Esophagus (tissue), 2 donors: ENCODE measurements around the gene SUPT5H. TPM values are rescaled to one million over a fixed set of nuclear protein-coding genes. Genes with fewer than 3 reads are reported as not detected.
"Not testable (repeated sequence)": the region's sequence is repeated elsewhere in the genome, so short reads cannot be mapped to it uniquely, and the experiment has no call there.

ENCODE experiments used
- H3K27ac ChIP-seq, 2 donors: one replicate each; pipeline ENCODE4 v1.5.1; 2013; ENCODE audit warnings: low read depth in 2 of 2, mild to moderate bottlenecking in 2 of 2, inconsistent platforms in 1 of 2, low read length in 1 of 2, moderate library complexity in 1 of 2
- H3K27me3 ChIP-seq, 2 donors: one replicate each; pipeline ENCODE4 v1.6.1; 2013; ENCODE audit warnings: low read length in 2 of 2, control low read depth in 1 of 2, mild to moderate bottlenecking in 1 of 2; ENCODE audit not compliant: insufficient read depth in 2 of 2, control insufficient read depth in 1 of 2
- H3K36me3 ChIP-seq, 2 donors: one replicate each; pipeline ENCODE4 v1.6.1; 2013; ENCODE audit warnings: low read length in 1 of 2; ENCODE audit not compliant: control insufficient read depth in 2 of 2, insufficient read depth in 2 of 2
- H3K4me1 ChIP-seq, 2 donors: one replicate each; pipeline ENCODE4 v1.6.1; 2013; ENCODE audit warnings: low read length in 1 of 2; ENCODE audit not compliant: control insufficient read depth in 2 of 2, insufficient read depth in 2 of 2
- H3K4me3 ChIP-seq, 2 donors: one replicate each; pipeline ENCODE4 v1.5.1; 2013; ENCODE audit warnings: low read length in 2 of 2, mild to moderate bottlenecking in 2 of 2, low read depth in 1 of 2, moderate library complexity in 1 of 2
- H3K9me3 ChIP-seq, 2 donors: one replicate each; pipeline ENCODE4 v1.6.1; 2013; ENCODE audit warnings: mild to moderate bottlenecking in 2 of 2, low read depth in 1 of 2, low read length in 1 of 2, moderate library complexity in 1 of 2; ENCODE audit not compliant: control insufficient read depth in 2 of 2, insufficient read depth in 1 of 2
- WGBS, 2 donors: extraction: QIAGEN DNeasy Blood & Tissue Kit; methylation state at CpG; one replicate each; pipeline ENCODE4 v1.1.7; 2013; 5-methylcytosine and 5-hydroxymethylcytosine counted together
- polyA plus RNA-seq, 2 donors: library from polyadenylated mRNA; stranded (reverse); fragments of 200-250 nt; gene quantifications; one replicate each; pipeline ENCODE4 v1.2.3, GENCODE V29; 2013
- donor health status: healthy with polysubstance abuse.
- donor health status: Bipolar disorder and iron deficiency.

The SUPT5H gene
- polyA plus RNA-seq, 2 donors, result 51.5 to 90.2 TPM

DNA sequence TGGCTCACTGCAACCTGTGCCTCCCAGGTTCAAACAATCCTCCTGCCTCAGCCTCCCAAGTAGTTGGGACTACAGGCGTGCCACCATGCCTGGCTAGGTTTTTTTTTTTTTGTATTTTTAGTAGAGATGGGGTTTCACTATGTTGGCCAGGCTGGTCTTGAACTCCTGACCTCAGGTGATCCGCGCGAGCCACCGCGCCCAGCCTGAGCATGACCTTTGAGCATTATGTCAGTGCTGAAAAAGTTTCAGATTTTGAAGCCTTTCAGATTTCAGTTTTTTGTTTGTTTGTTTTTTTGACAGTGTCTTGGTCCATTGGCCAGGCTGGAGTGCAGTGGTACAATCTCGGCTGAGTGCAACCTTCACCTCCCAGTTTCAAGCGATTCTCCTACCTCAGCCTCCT is 5.9 kb downstream of the SUPT5H start:
- not testable (repeated sequence) for H3K36me3 ChIP-seq, H3K4me3 ChIP-seq, H3K27me3 ChIP-seq, H3K9me3 ChIP-seq, H3K27ac ChIP-seq
- peaks cover 5 to 12% of the 10 kb centered on the region in 2 donors for H3K4me1 ChIP-seq
- WGBS, 2 donors, result 95 to 96% methylated on average over 8 of the region's 8 CpGs

GRCh38 chr19:39463403-39463802 is 18.0 kb downstream of the SUPT5H start:
- Histone ChIP-seq H3K36me3 (peaks cover 33 to 61% of the 10 kb centered on the region in 2 donors), H3K4me1 (no peaks in the 10 kb centered on the region)
- WGBS, 2 donors, result 82 to 92% methylated on average over 3 of the region's 3 CpGs

GRCh38 chr19:39465956-39466747 is 20.8 kb downstream of the SUPT5H start:
- Histone ChIP-seq H3K36me3 (peaks cover 30 to 60% of the 10 kb centered on the region in 2 donors), H3K9me3 (no peaks in the 10 kb centered on the region), H3K27me3 (no peaks in the 10 kb centered on the region), H3K4me1 (no peaks in the 10 kb centered on the region), H3K27ac (no peak overlapping the region), H3K4me3 (no peak overlapping the region)
- WGBS, 2 donors, result 93 to 95% methylated on average over 18 of the region's 18 CpGs

More at GRCh38 chr19:39463403-39463802, 18.0 kb downstream of the SUPT5H start:
- Histone ChIP-seq H3K9me3 (no peaks in the 10 kb centered on the region), H3K27me3 (no peaks in the 10 kb centered on the region), H3K4me3 (no peak overlapping the region), H3K27ac (no peak overlapping the region)

- peaks cover 44 to 74% of the 10 kb centered on the region in 2 donors for H3K36me3 ChIP-seq
- no peaks in the 10 kb centered on the region for H3K27me3 ChIP-seq
- WGBS, 2 donors, result 95 to 96% methylated on average over 7 of the region's 7 CpGs
- no peaks in the 10 kb centered on the region for H3K4me1 ChIP-seq
- H3K27ac ChIP-seq, result no peak overlapping the region
- H3K9me3 ChIP-seq, result no peaks in the 10 kb centered on the region
- H3K4me3 ChIP-seq, result no peak overlapping the region
Observed at GRCh38 chr19:39467941-39468340, 22.6 kb downstream of the SUPT5H start.

- Histone ChIP-seq H3K4me1 (no peaks in the 10 kb centered on the region), H3K36me3 (peaks cover 50 to 85% of the 10 kb centered on the region in 2 donors), H3K9me3 (no peaks in the 10 kb centered on the region), H3K27ac (no peak overlapping the region), H3K4me3 (no peak overlapping the region), H3K27me3 (no peaks in the 10 kb centered on the region)
- 90% methylated on average over 11 of the region's 11 CpGs for WGBS, 2 donors
Observed at GRCh38 chr19:39469036-39469435, 23.7 kb downstream of the SUPT5H start.

- no peak overlapping the region for H3K4me3 ChIP-seq
- 86 to 88% methylated on average over 6 of the region's 6 CpGs for WGBS, 2 donors
- no peak overlapping the region for H3K27ac ChIP-seq
- no peaks in the 10 kb centered on the region for H3K4me1 ChIP-seq
- H3K27me3 ChIP-seq, result no peaks in the 10 kb centered on the region
- H3K36me3 ChIP-seq, result peaks cover 52 to 90% of the 10 kb centered on the region in 2 donors
- no peaks in the 10 kb centered on the region for H3K9me3 ChIP-seq
Observed at GRCh38 chr19:39469567-39469966, 24.2 kb downstream of the SUPT5H start.

DNA sequence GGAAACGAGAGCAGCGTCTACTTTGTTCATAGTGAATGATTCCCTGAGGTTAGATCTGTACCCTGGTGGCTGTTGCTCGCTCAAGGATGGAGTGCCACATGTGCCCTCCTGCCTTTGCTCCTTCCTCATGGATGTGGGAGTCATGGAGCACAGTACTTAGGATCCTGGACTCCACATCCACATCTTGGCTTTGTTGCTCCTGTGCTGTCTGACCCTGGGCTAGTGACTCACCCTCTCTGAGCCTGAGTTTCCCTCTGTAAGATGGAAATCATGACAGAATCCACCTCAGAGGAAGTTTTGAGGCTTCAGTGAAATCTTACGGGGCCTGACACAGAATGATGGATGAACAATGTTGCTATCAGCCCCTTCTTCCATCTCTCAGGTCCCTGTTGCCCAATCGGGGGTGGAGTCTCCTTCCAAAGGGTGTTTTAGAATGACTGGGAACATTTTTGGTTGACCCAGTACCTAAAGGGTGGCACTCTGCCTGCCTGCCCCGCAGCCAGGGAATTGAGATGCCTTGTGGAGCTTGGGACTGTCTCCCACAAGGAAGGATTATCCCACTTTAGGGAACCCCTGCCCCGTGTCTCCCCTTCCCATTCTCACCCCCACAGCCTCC is 25.4 kb downstream of the SUPT5H start:
- no peaks in the 10 kb centered on the region for H3K27me3 ChIP-seq
- H3K4me1 ChIP-seq, result no peaks in the 10 kb centered on the region
- H3K9me3 ChIP-seq, result no peaks in the 10 kb centered on the region
- peaks cover 49 to 91% of the 10 kb centered on the region in 2 donors for H3K36me3 ChIP-seq
- no peak overlapping the region for H3K4me3 ChIP-seq
- H3K27ac ChIP-seq, result no peak overlapping the region
- 84 to 85% methylated on average over 7 of the region's 7 CpGs for WGBS, 2 donors

GRCh38 chr19:39471756-39472536 is 26.6 kb downstream of the SUPT5H start:
- Histone ChIP-seq H3K4me1 (no peaks in the 10 kb centered on the region), H3K4me3 (no peak overlapping the region), H3K27ac (no peak overlapping the region), H3K9me3 (no peaks in the 10 kb centered on the region), H3K36me3 (peaks cover 42 to 86% of the 10 kb centered on the region in 2 donors), H3K27me3 (no peaks in the 10 kb centered on the region)
- WGBS, 2 donors, result 84 to 85% methylated on average over 8 of the region's 8 CpGs

DNA sequence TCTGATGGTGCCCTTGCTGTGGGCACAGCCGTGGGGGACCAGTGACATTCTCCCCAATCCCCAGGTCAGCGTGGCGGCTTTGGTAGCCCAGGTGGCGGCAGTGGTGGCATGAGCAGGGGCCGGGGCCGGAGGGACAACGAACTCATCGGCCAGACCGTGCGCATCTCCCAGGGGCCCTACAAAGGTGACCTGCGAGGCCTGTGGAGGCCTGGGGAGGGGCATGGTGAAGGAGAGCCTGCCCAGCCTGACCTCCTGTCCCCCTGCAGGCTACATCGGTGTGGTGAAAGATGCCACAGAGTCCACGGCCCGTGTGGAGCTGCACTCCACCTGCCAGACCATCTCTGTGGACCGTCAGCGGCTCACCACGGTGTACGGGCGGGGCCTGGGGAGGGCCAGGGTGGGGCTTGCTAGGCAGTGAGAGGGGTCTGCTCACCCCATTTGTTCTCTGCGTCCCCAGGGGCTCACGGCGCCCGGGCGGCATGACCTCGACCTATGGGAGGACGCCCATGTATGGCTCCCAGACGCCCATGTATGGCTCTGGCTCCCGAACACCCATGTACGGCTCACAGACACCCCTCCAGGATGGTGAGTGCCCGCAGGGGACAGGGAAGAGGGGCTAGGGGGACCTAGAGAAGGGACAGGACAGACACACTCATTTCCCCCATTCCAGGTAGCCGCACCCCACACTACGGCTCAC is 27.5 kb downstream of the SUPT5H start:
- Histone ChIP-seq H3K27me3 (no peaks in the 10 kb centered on the region), H3K27ac (no peak overlapping the region), H3K4me3 (no peak overlapping the region), H3K36me3 (peaks cover 42 to 80% of the 10 kb centered on the region in 2 donors), H3K4me1 (no peaks in the 10 kb centered on the region), H3K9me3 (no peaks in the 10 kb centered on the region)
- 86 to 88% methylated on average over 27 to 32 of the region's 32 CpGs for WGBS, 2 donors
